Nephron progenitor cell (in vitro differentiated cells): Measurements from ENCODE around the gene DPP6.
A peak's percentile ranks its signal among the peaks of the same experiment; 100 is the strongest.
"Not testable (repeated sequence)": the region's sequence is repeated elsewhere in the genome, so short reads cannot be mapped to it uniquely, and the experiment has no call there.

Source experiments
- DNase-seq: peaks from one replicate; pipeline ENCODE4 v3.0.0; 2021
- H3K27ac Mint-ChIP-seq: 2 replicates; pipeline ENCODE4 v1.8.0; 2021; ENCODE audit warnings: mild to moderate bottlenecking, moderate library complexity, mixed read lengths
- H3K27me3 Mint-ChIP-seq: 2 replicates; pipeline ENCODE4 v1.8.0; 2021; ENCODE audit warnings: mild to moderate bottlenecking, low read depth, mixed read lengths; ENCODE audit not compliant: poor library complexity
- H3K36me3 Mint-ChIP-seq: 2 replicates; pipeline ENCODE4 v1.8.0; 2021; ENCODE audit warnings: low read depth, mixed read lengths
- H3K4me1 Mint-ChIP-seq: 2 replicates; pipeline ENCODE4 v1.8.0; 2021; ENCODE audit warnings: mixed read lengths
- H3K4me3 Mint-ChIP-seq: 2 replicates; pipeline ENCODE4 v1.8.0; 2021; ENCODE audit warnings: mild to moderate bottlenecking, moderate library complexity, mixed read lengths
- H3K9me3 Mint-ChIP-seq: 2 replicates; pipeline ENCODE4 v1.8.0; 2021; ENCODE audit warnings: mild to moderate bottlenecking, moderate library complexity, mixed read lengths
- CTCF ChIP-seq: fragments of 200-600 bp; sonication (generic); IDR thresholded peaks from 2 replicates; pipeline ENCODE4 v1.5.0; 2021; ENCODE audit warnings: antibody characterized with exemption

The DPP6 gene

DNA sequence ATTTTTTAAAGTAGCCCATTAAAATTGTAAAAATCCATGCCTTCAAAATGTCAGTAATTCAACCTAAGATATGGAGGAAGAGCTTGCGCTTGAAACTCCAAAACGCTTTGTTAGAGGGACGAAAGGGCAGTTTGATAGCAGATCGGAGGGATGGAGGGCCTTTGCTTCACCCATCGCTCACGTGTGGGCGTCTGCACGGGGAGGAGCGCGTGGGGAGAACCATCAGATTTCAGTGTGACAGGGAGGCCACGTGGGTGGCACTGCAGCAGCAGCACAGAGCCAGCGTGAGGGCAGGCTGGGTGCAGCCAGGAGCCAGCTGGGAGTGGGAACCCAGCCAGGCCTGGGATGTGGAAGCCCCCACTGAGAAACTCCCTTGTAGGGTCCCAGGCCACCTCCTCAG lies 625.3 kb downstream of the DPP6 start:
- peaks cover 4% of the 10 kb centered on the region for H3K27me3 Mint-ChIP-seq
- no peaks in the 10 kb centered on the region for H3K9me3 Mint-ChIP-seq
- H3K4me3 Mint-ChIP-seq = no peak overlapping the region
- no peak for TF ChIP-seq CTCF
- H3K4me1 Mint-ChIP-seq = peaks cover 29% of the 10 kb centered on the region
- no peaks in the 10 kb centered on the region for H3K36me3 Mint-ChIP-seq
- H3K27ac Mint-ChIP-seq = no peak overlapping the region
- DNase-seq = no peak

DNA sequence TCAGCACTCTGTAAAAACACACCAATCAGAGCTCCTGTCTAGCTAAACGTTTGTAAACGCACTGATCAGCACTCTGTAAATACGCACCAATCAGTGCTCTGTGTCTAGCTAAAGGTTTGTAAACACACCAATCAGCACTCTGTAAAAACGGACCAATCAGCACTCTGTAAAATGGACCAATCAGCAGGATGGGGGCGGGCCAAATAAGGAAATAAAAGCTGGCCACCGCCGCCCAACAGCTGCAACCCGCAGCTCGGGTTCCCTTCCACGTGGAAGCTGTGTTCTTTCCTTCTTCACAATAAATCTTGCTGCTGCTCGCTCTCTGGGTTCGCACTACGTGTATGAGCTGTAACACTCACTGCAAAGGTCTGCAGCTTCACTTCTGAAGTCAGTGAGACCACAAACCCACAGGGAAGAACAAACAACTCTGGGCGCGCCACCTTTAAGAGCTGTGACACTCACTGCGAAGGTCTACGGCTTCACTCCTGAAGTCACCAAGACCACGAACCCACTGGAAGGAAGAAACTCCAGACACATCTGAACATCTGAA lies 625.9 kb downstream of the DPP6 start:
- not testable (repeated sequence) for H3K36me3 Mint-ChIP-seq, H3K27ac Mint-ChIP-seq, H3K27me3 Mint-ChIP-seq, H3K9me3 Mint-ChIP-seq, DNase-seq, H3K4me3 Mint-ChIP-seq
- peaks cover 29% of the 10 kb centered on the region for H3K4me1 Mint-ChIP-seq

DNA sequence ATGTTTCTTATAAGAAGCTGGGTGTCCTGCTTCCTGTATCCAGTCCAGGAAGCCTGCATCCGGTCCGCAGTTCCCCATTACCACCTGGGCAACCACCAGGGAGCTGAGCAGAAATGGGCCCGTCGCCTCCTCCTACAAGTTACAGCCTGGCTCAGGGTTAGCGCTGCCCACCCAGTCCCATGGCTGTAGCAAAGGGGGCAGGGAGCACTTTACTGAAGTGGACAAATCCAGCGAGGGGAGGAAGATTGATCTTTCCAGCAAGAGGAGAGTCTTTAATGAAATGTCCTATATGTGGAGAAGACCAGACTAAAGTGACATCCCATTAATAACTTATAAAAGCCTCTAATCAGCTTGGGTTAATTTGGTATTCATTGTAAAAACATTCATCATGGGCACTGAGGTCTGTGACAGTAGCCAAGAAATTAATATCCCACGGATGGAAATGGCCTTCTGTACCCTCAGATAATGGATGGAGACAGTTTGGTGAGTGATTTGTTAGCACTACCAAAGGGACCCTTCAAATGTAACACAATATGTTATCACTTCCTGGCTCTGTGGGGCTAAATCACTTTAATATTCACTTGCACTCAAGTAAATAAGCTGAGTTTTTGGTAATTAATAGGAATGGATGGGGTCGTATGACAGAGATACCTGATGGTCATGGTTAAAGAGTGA lies 627.3 kb downstream of the DPP6 start:
- Mint-ChIP-seq H3K9me3 (no peaks in the 10 kb centered on the region), H3K27ac (peak overlapping the region; percentile 46), H3K4me3 (no peak overlapping the region), H3K27me3 (peaks cover 8% of the 10 kb centered on the region), H3K36me3 (no peaks in the 10 kb centered on the region), H3K4me1 (peaks cover 29% of the 10 kb centered on the region)
- TF ChIP-seq CTCF = no peak
- DNase-seq = no peak

DNA sequence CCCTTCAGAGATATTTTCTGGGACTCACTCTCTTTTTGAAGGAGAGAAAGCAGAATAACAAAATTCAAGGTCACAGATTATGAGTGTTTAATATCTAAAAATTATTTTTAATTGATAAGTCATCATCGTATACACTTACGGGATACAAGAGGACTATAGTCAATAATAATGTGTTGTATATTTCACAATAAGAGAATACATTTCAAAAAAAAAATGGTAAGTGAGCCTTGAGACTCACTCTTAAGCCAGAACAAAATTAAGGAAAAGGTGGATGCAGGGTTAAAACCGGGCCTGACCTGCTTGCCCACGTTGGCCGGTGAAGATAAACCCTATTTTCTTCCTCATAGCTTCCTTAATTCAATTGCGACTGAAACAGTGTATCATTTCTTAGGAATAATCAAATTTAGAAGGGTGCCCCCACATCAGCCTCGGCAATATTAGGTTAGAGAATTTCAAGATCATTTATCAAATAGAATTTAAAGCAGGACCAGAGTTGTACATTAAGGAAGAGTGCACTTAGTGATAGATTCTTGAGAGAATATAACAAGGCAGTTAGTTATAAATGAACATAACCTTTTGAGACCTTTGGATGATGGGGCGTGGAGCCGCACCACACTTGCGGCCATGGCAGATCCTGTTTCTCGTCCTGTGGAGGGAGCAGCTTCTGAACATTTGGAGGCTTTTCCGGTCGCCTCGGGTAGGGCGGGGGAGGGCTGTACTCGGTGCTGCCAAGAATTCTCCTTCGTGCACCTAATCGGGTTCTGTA lies 628.9 kb downstream of the DPP6 start:
- Mint-ChIP-seq H3K27ac (no peak overlapping the region), H3K27me3 (peaks cover 8% of the 10 kb centered on the region), H3K4me1 (peaks cover 36% of the 10 kb centered on the region), H3K36me3 (no peaks in the 10 kb centered on the region), H3K4me3 (no peak overlapping the region), H3K9me3 (no peaks in the 10 kb centered on the region)
- no peak for TF ChIP-seq CTCF
- DNase-seq = no peak

DNA sequence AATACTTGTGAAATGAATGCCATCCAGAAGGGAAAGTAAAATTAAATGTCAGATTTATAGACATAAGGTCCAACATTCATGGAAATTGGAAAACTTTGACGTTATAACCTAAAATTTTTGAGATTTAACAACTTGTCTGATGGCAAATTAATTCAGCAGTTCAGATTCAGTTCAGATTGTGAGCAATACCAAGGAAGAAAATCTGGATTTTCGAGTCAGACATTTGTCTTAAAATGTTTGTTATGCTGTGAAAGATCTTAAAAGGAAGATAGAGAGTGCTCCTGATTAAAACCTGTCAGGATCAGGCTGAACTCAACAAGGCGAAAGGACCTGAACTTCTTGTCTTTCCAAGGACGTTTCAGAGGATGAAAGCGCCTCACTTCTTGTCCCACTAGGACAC lies 629.8 kb downstream of the DPP6 start:
- H3K4me3 Mint-ChIP-seq = no peak overlapping the region
- H3K36me3 Mint-ChIP-seq = no peaks in the 10 kb centered on the region
- peaks cover 8% of the 10 kb centered on the region for H3K27me3 Mint-ChIP-seq
- no peaks in the 10 kb centered on the region for H3K9me3 Mint-ChIP-seq
- no peak for DNase-seq
- no peak overlapping the region for H3K27ac Mint-ChIP-seq
- H3K4me1 Mint-ChIP-seq = peaks cover 36% of the 10 kb centered on the region
- no peak for TF ChIP-seq CTCF

GRCh38 chr7:154684666-154685563 lies 632.7 kb downstream of the DPP6 start:
- Mint-ChIP-seq H3K4me3 (no peak overlapping the region), H3K27me3 (peaks cover 6% of the 10 kb centered on the region), H3K36me3 (no peaks in the 10 kb centered on the region), H3K9me3 (no peaks in the 10 kb centered on the region), H3K27ac (no peak overlapping the region), H3K4me1 (peaks cover 18% of the 10 kb centered on the region)
- DNase-seq = no peak
- no peak for TF ChIP-seq CTCF
